Stomach (tissue), 4 donors: ENCODE measurements around the gene CCDC179.

Source experiments
- CTCF ChIP-seq, 7 experiments: fragments of 450-650 bp in 4 of 7; fragments of 200-600 bp in 3 of 7; sonication (generic) in 3 of 7; IDR thresholded peaks; one replicate each; pipeline ENCODE4 v1.5.1; 2016 to 2019; ENCODE audit warnings: antibody characterized with exemption in 7 of 7, control low read depth in 2 of 7, mild to moderate bottlenecking in 1 of 7
- EP300 ChIP-seq: sonication (generic); formaldehyde crosslinking; IDR thresholded peaks from one replicate; pipeline ENCODE4 v1.6.1; 2017; ENCODE audit warnings: antibody characterized with exemption
- POLR2A ChIP-seq, 4 donors: fragments of 450-650 bp; IDR thresholded peaks; one replicate each; pipeline ENCODE4 v1.6.1; 2016; ENCODE audit warnings: antibody characterized with exemption in 4 of 4, control low read depth in 2 of 4, mild to moderate bottlenecking in 1 of 4, moderate library complexity in 1 of 4
- POLR2AphosphoS5 ChIP-seq, 3 donors: sonication (generic); formaldehyde crosslinking; IDR thresholded peaks; one replicate each; pipeline ENCODE4 v1.6.1; 2016; ENCODE audit warnings: antibody characterized with exemption in 3 of 3

DNA sequence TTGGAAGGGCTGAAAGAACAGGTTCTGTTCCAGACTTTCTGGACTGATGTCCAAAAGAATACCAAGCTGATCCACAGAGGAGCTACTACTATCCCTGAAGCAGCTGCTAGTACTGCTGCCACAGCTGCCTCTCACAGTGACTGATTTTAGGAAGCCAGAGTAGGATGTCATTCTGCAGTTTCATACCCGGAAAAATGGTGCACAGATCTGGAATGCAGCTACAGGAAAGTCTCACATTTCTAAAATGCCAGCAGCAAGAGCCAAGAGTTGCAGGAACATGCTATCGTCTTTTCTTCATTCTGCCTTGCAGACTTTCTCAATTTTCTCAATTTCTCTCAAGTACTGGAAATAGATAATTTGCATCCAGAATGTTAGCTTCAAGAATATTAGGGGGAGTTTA, 19.4 kb upstream of the CCDC179 start:
- no peak for TF ChIP-seq CTCF (IDR thresholded peaks at IDR 0.05)
- TF ChIP-seq POLR2AphosphoS5 (IDR thresholded peaks at IDR 0.05), result no peak
- TF ChIP-seq POLR2A (IDR thresholded peaks at IDR 0.05), result no peak
- TF ChIP-seq EP300, result no peak
